Stimulated activated CD8-positive, alpha-beta memory T cell treated with anti-CD3 and anti-CD28 coated beads, Interleukin-7, amount 100 ng/mL, for 1 hour (primary cell): ENCODE measurements around the gene TNS1.

ENCODE experiments used
- DNase-seq, 2 donors: peaks; one replicate each; pipeline ENCODE4 v3.0.0-alpha.2; 2020; ENCODE audit warnings: low read depth in 2 of 2

Gene TNS1

GRCh38 chr2:217980036-217980435 is 22.8 kb downstream of the TNS1 start:
- DNase-seq: no peak

- DNase-seq: no peak
Measured at GRCh38 chr2:217979151-217979811, 23.5 kb downstream of the TNS1 start.

- DNase-seq: no peak
Measured at GRCh38 chr2:217978536-217979150, 24.2 kb downstream of the TNS1 start.

- DNase-seq: no peak
Measured at GRCh38 chr2:217977840-217978535, 24.8 kb downstream of the TNS1 start.

GRCh38 chr2:217976301-217976700 is 26.5 kb downstream of the TNS1 start:
- DNase-seq: no peak

- no peak for DNase-seq
Measured at GRCh38 chr2:217975626-217976025, 27.2 kb downstream of the TNS1 start.

- DNase-seq: no peak
Measured at GRCh38 chr2:217974389-217975005, 28.3 kb downstream of the TNS1 start.

GRCh38 chr2:217973008-217973787 is 29.6 kb downstream of the TNS1 start:
- no peak for DNase-seq

GRCh38 chr2:217972490-217972889 is 30.3 kb downstream of the TNS1 start:
- DNase-seq: no peak

GRCh38 chr2:217972037-217972436 is 30.8 kb downstream of the TNS1 start:
- no peak for DNase-seq

GRCh38 chr2:217971166-217971565 is 31.6 kb downstream of the TNS1 start:
- DNase-seq: no peak

- no peak for DNase-seq
Measured at GRCh38 chr2:217970206-217970605, 32.6 kb downstream of the TNS1 start.

GRCh38 chr2:217969588-217969987 is 33.2 kb downstream of the TNS1 start:
- DNase-seq: no peak

GRCh38 chr2:217968023-217968422 is 34.8 kb downstream of the TNS1 start:
- no peak for DNase-seq

GRCh38 chr2:217966423-217967070 is 36.2 kb downstream of the TNS1 start:
- no peak for DNase-seq

- DNase-seq: no peak
Measured at GRCh38 chr2:217964275-217965161, 38.3 kb downstream of the TNS1 start.

GRCh38 chr2:217960351-217960750 is 42.4 kb downstream of the TNS1 start:
- DNase-seq: no peak

GRCh38 chr2:217959723-217960122 is 43.1 kb downstream of the TNS1 start:
- no peak for DNase-seq

GRCh38 chr2:217958884-217959225 is 43.9 kb downstream of the TNS1 start:
- DNase-seq: no peak

GRCh38 chr2:217958206-217958883 is 44.5 kb downstream of the TNS1 start:
- no peak for DNase-seq
